ENCODE data around the gene XAB2.

Gene XAB2

DNA sequence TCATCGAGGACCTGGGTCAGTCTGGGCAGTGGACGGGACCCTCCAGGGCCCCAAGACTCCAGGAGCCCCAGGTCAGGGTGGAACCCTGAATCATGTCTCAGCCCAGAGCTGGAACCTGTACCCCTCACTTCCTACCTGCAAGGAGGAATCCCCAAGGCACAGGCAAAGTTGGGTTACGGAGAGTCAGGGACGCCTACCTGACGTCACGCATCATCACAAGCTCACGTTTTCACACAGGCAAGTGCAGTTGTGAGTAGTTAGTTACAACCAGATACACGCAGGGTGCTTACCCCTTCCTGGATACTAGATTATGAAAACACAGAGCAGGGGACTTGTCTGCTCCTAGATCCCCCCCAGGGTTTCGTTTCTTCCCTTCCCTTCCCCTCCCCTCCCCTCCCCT is 41.4 kb upstream of the XAB2 start:
- WGBS (ENCODE audit: insufficient coverage) = 82% methylated on average over 7 of the region's 9 CpGs
- ChIA-PET CTCF (interaction anchor here (0.6 to 1.9 kb wide), 4 partner anchors 10 to 255 kb away, joined by 3 to 6 read pairs (median 4); partner anchors contain the start of gene TRAPPC5), POLR2A (no interaction called here)
- Histone ChIP-seq H3K4me3 (ENCODE audit: control insufficient read depth in 1 of 7, extremely low read depth in 1 of 7, insufficient read depth in 4 of 7, low read depth in 2 of 7, low read length in 6 of 7) (peak overlapping the region in 2 of 7 experiments; percentile 53 to 71), H3K4me1 (ENCODE audit: control extremely low read depth in 1 of 4, control insufficient read depth in 4 of 4, insufficient read depth in 4 of 4, low read length in 3 of 4) (peaks cover 0 to 25% (median 14%) of the 10 kb centered on the region in 4 experiments), H3K36me3 (ENCODE audit: control insufficient read depth in 4 of 4, insufficient read depth in 4 of 4, low read length in 3 of 4) (no peaks in the 10 kb centered on the region), H3K27ac (ENCODE audit: insufficient read depth in 1 of 2, low read depth in 1 of 2, low read length in 2 of 2, poor library complexity in 1 of 2, severe bottlenecking in 2 of 2) (no peak overlapping the region), H3K27me3 (replicated peaks in 2 of 5; ENCODE audit: control insufficient read depth in 4 of 5, insufficient read depth in 5 of 5, low read length in 4 of 5) (peaks cover 0 to 34% (median 7%) of the 10 kb centered on the region in 5 experiments), H3K9me3 (ENCODE audit: control extremely low read depth in 1 of 5, control insufficient read depth in 4 of 5, insufficient read depth in 2 of 5, low read depth in 1 of 5, low read length in 4 of 5) (peaks cover 0 to 5% (median 1%) of the 10 kb centered on the region in 5 experiments)
- no peak for DNase-seq

DNA sequence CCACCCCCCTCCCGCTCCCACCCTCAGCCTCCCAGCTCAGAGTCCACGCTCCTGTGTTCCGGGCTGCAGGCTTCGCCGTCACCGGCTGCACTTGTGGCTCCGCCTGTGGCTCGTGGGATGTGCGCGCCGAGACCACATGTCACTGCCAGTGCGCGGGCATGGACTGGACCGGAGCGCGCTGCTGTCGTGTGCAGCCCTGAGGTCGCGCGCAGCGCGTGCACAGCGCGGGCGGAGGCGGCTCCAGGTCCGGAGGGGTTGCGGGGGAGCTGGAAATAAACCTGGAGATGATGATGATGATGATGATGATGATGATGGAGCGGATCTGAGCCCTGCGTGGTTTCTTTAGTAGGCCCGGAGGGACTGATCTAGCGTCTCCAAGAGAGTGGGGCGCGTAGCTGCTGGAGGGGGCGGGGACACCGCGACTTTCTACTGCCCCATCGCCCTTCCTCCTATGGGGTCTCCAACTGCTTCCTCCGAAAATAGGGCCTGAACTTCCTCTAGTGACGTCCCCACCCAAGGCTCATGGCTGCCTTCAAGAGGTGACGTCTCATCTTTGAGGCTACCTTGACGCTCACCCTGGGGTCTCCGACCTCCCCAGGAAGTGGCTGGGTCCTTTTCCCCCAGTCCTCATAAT is 40.9 kb upstream of the XAB2 start:
- Histone ChIP-seq H3K27ac (ENCODE audit: insufficient read depth in 1 of 2, low read depth in 1 of 2, low read length in 2 of 2, poor library complexity in 1 of 2, severe bottlenecking in 2 of 2) (no peak overlapping the region), H3K4me1 (ENCODE audit: control extremely low read depth in 1 of 4, control insufficient read depth in 4 of 4, insufficient read depth in 4 of 4, low read length in 3 of 4) (peaks cover 0 to 25% (median 14%) of the 10 kb centered on the region in 4 experiments), H3K4me3 (ENCODE audit: control insufficient read depth in 1 of 7, extremely low read depth in 1 of 7, insufficient read depth in 4 of 7, low read depth in 2 of 7, low read length in 6 of 7) (peak overlapping the region; percentile 8 to 71 (median 42)), H3K27me3 (replicated peaks in 2 of 5; ENCODE audit: control insufficient read depth in 4 of 5, insufficient read depth in 5 of 5, low read length in 4 of 5) (peaks cover 0 to 34% (median 7%) of the 10 kb centered on the region in 5 experiments), H3K9me3 (ENCODE audit: control extremely low read depth in 1 of 5, control insufficient read depth in 4 of 5, insufficient read depth in 2 of 5, low read depth in 1 of 5, low read length in 4 of 5) (peaks cover 0 to 5% (median 1%) of the 10 kb centered on the region in 5 experiments), H3K36me3 (ENCODE audit: control insufficient read depth in 4 of 4, insufficient read depth in 4 of 4, low read length in 3 of 4) (no peaks in the 10 kb centered on the region)
- CTCF ChIA-PET = interaction anchor here (1.0 to 2.5 kb wide), 4 partner anchors 11 to 102 kb away, joined by 4 to 8 read pairs (median 6); partner anchors contain the start of gene TRAPPC5
- WGBS (ENCODE audit: insufficient coverage) = 3% methylated on average over 39 of the region's 43 CpGs
- POLR2A ChIA-PET = interaction anchor here (1.1 kb wide), 1 partner anchor 11 kb away, joined by 4 read pairs; the partner anchor contains the start of gene TRAPPC5
- DNase-seq = peak in 2 of 3 donors; percentile 68 to 81

DNA sequence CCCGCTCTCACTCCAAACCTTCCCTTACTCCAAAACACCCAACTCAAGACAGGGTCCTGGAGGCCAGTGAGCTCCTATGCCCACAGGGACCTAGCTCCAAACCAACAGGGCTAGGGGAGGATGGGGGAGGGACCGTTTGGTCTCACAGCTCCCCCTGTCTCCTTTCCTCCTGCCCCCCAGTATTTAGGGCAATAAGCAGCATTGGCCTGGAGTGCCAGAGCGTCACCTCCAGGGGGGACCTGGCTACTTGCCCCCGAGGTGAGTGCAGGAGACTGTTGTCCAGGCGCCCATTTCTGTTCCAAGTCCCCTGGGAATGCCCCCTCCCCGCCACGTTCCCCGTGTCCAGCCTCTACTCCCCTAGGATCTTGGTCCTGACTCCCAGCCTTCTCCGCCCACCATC is 40.3 kb upstream of the XAB2 start:
- POLR2A ChIA-PET = interaction anchor here (1.1 kb wide), 1 partner anchor 11 kb away, joined by 4 read pairs; the partner anchor contains the start of gene TRAPPC5

DNA sequence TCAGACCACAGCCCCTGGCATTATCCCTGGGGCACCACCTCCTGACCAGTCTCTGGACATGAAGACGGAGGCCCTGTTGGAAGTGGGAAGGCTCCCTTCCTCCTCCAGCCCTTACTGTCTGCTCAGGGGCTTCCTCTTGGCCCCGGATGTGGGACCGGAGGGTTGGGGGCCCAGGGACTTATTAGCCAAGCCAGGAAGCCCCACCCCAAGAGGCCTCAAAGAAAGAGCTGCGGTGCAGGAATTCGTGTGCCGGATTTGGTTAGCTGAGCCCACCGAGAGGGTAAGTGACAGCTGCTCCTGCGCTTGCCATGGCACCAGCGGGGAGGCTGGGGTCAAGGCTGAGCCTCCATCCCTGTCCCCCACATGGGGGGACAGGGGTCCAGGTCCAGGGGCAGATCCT is 39.5 kb upstream of the XAB2 start, which contains the start of gene RETN:
Gene RETN (plus strand): TSS at position 208 of the 400 bp plus-strand sequence. CDS start 278 bp downstream, outside the sequence.
- CTCF ChIA-PET = interaction anchor here (1.9 to 2.5 kb wide), 2 partner anchors 15 to 101 kb away, joined by 5 to 8 read pairs; no protein-coding TSS in a partner anchor
- Histone ChIP-seq H3K27ac (ENCODE audit: insufficient read depth in 1 of 2, low read depth in 1 of 2, low read length in 2 of 2, poor library complexity in 1 of 2, severe bottlenecking in 2 of 2) (no peak within 1 kb of the TSS), H3K9me3 (ENCODE audit: control extremely low read depth in 1 of 5, control insufficient read depth in 4 of 5, insufficient read depth in 2 of 5, low read depth in 1 of 5, low read length in 4 of 5) (peaks cover 0 to 2% (median 1%) of the 10 kb centered on the region in 5 experiments), H3K36me3 (ENCODE audit: control insufficient read depth in 4 of 4, insufficient read depth in 4 of 4, low read length in 3 of 4) (no peaks in the 10 kb centered on the region), H3K4me1 (ENCODE audit: control extremely low read depth in 1 of 4, control insufficient read depth in 4 of 4, insufficient read depth in 4 of 4, low read length in 3 of 4) (peaks cover 0 to 23% (median 14%) of the 10 kb centered on the region in 4 experiments), H3K27me3 (replicated peaks in 2 of 5; ENCODE audit: control insufficient read depth in 4 of 5, insufficient read depth in 5 of 5, low read length in 4 of 5) (peaks cover 0 to 34% (median 7%) of the 10 kb centered on the region in 5 experiments), H3K4me3 (ENCODE audit: control insufficient read depth in 1 of 7, extremely low read depth in 1 of 7, insufficient read depth in 4 of 7, low read depth in 2 of 7, low read length in 6 of 7) (peak within 1 kb of the TSS in 1 of 7 experiments; percentile 33)
- POLR2A ChIA-PET = no interaction called here
- no peak for DNase-seq
- 49% methylated on average over 8 of the region's 9 CpGs for WGBS (ENCODE audit: insufficient coverage)

More for the DNA sequence above, 40.3 kb upstream of the XAB2 start:
- peaks cover 0 to 34% (median 7%) of the 10 kb centered on the region in 5 experiments for H3K27me3 ChIP-seq (replicated peaks in 2 of 5; ENCODE audit: control insufficient read depth in 4 of 5, insufficient read depth in 5 of 5, low read length in 4 of 5)
- DNase-seq = no peak
- H3K36me3 ChIP-seq (ENCODE audit: control insufficient read depth in 4 of 4, insufficient read depth in 4 of 4, low read length in 3 of 4) = no peaks in the 10 kb centered on the region
- H3K4me3 ChIP-seq (ENCODE audit: control insufficient read depth in 1 of 7, extremely low read depth in 1 of 7, insufficient read depth in 4 of 7, low read depth in 2 of 7, low read length in 6 of 7) = peak overlapping the region in 1 of 7 experiments; percentile 33
- H3K9me3 ChIP-seq (ENCODE audit: control extremely low read depth in 1 of 5, control insufficient read depth in 4 of 5, insufficient read depth in 2 of 5, low read depth in 1 of 5, low read length in 4 of 5) = peaks cover 0 to 5% (median 1%) of the 10 kb centered on the region in 5 experiments
- CTCF ChIA-PET = interaction anchor here (1.9 to 2.5 kb wide), 2 partner anchors 16 to 101 kb away, joined by 5 to 8 read pairs; no protein-coding TSS in a partner anchor
- H3K27ac ChIP-seq (ENCODE audit: insufficient read depth in 1 of 2, low read depth in 1 of 2, low read length in 2 of 2, poor library complexity in 1 of 2, severe bottlenecking in 2 of 2) = no peak overlapping the region
- H3K4me1 ChIP-seq (ENCODE audit: control extremely low read depth in 1 of 4, control insufficient read depth in 4 of 4, insufficient read depth in 4 of 4, low read length in 3 of 4) = peaks cover 0 to 25% (median 14%) of the 10 kb centered on the region in 4 experiments
- WGBS (ENCODE audit: insufficient coverage) = 55% methylated on average over 6 of the region's 9 CpGs

DNA sequence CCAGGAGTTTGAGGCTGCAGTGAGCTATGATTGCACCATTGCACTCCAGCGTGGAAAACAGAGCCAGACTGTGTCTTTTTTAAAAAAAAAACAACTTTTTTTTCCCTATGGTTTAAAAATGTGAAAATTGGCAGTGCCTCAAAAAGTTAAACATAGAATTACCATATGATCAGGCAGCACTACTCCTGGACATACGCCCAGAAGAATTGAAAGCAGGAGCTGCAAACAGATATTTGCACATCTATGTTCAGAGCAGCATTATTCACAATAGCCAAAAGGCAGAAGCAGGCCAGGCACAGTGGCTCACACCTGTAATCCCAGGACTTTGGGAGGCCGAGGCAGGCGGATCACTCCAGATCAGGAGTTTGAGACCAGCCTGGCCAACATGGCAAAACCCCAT is 35.7 kb upstream of the XAB2 start:
- Histone ChIP-seq H3K9me3 (ENCODE audit: control extremely low read depth in 1 of 5, control insufficient read depth in 4 of 5, insufficient read depth in 2 of 5, low read depth in 1 of 5, low read length in 4 of 5) (no peaks in the 10 kb centered on the region), H3K27me3 (replicated peaks in 2 of 5; ENCODE audit: control insufficient read depth in 4 of 5, insufficient read depth in 5 of 5, low read length in 4 of 5) (peaks cover 0 to 12% (median 7%) of the 10 kb centered on the region in 5 experiments), H3K27ac (ENCODE audit: insufficient read depth in 1 of 2, low read depth in 1 of 2, low read length in 2 of 2, poor library complexity in 1 of 2, severe bottlenecking in 2 of 2) (no peak overlapping the region), H3K4me1 (ENCODE audit: control extremely low read depth in 1 of 4, control insufficient read depth in 4 of 4, insufficient read depth in 4 of 4, low read length in 3 of 4) (peaks cover 0 to 15% (median 7%) of the 10 kb centered on the region in 4 experiments), H3K36me3 (ENCODE audit: control insufficient read depth in 4 of 4, insufficient read depth in 4 of 4, low read length in 3 of 4) (no peaks in the 10 kb centered on the region), H3K4me3 (ENCODE audit: control insufficient read depth in 1 of 7, extremely low read depth in 1 of 7, insufficient read depth in 4 of 7, low read depth in 2 of 7, low read length in 6 of 7) (no peak overlapping the region)
- DNase-seq = peak in 1 of 3 donors; percentile 29
- WGBS (ENCODE audit: insufficient coverage) = no CpG with 5 or more reads among the region's 4 CpGs
- CTCF ChIA-PET = interaction anchor here (1.2 to 1.3 kb wide), 2 partner anchors 11 to 135 kb away, joined by 3 to 6 read pairs; no protein-coding TSS in a partner anchor
- POLR2A ChIA-PET = interaction anchor here (0.7 kb wide), 1 partner anchor 121 kb away, joined by 3 read pairs; no protein-coding TSS in a partner anchor

DNA sequence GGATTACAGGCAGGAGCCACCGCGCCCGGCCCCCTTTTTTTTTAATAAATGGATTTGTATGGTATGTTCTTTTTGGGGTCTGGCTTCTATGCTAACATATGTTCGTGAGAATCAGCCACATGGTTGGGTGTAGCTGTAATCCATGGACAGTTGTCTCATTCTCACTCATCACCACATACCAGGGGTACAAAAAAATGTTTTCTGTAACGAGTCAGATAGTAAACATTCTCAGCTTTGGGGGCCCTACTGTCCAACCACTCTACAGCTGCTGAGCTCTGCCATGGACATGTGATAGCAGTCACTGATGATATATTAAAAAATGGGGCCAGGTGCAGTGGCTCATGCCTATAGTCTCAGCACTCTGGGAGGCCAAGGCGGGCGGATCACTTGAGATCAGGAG is 34.4 kb upstream of the XAB2 start:
- CTCF ChIA-PET = no interaction called here
- no peak for DNase-seq
- 85% methylated on average over 2 of the region's 7 CpGs for WGBS (ENCODE audit: insufficient coverage)
- no peaks in the 10 kb centered on the region for H3K9me3 ChIP-seq (ENCODE audit: control extremely low read depth in 1 of 5, control insufficient read depth in 4 of 5, insufficient read depth in 2 of 5, low read depth in 1 of 5, low read length in 4 of 5)
- no peak overlapping the region for H3K27ac ChIP-seq (ENCODE audit: insufficient read depth in 1 of 2, low read depth in 1 of 2, low read length in 2 of 2, poor library complexity in 1 of 2, severe bottlenecking in 2 of 2)
- H3K4me1 ChIP-seq (ENCODE audit: control extremely low read depth in 1 of 4, control insufficient read depth in 4 of 4, insufficient read depth in 4 of 4, low read length in 3 of 4) = peaks cover 0 to 2% (median under 1%) of the 10 kb centered on the region in 4 experiments
- no peak overlapping the region for H3K4me3 ChIP-seq (ENCODE audit: control insufficient read depth in 1 of 7, extremely low read depth in 1 of 7, insufficient read depth in 4 of 7, low read depth in 2 of 7, low read length in 6 of 7)
- no peaks in the 10 kb centered on the region for H3K36me3 ChIP-seq (ENCODE audit: control insufficient read depth in 4 of 4, insufficient read depth in 4 of 4, low read length in 3 of 4)
- H3K27me3 ChIP-seq (replicated peaks in 2 of 5; ENCODE audit: control insufficient read depth in 4 of 5, insufficient read depth in 5 of 5, low read length in 4 of 5) = peaks cover 0 to 3% (median under 1%) of the 10 kb centered on the region in 5 experiments
- POLR2A ChIA-PET = interaction anchor here (0.6 kb wide), 1 partner anchor 169 kb away, joined by 3 read pairs; no protein-coding TSS in a partner anchor
